ENCODE results near the gene SLC28A1. TPM values are rescaled to one million over a fixed set of nuclear protein-coding genes. Genes with fewer than 3 reads are reported as not detected.

Gene SLC28A1
- total and polyA plus RNA-seq, 9 donors, result 0.02 to 0.92 (median 0.18) TPM; not detected in 3

DNA sequence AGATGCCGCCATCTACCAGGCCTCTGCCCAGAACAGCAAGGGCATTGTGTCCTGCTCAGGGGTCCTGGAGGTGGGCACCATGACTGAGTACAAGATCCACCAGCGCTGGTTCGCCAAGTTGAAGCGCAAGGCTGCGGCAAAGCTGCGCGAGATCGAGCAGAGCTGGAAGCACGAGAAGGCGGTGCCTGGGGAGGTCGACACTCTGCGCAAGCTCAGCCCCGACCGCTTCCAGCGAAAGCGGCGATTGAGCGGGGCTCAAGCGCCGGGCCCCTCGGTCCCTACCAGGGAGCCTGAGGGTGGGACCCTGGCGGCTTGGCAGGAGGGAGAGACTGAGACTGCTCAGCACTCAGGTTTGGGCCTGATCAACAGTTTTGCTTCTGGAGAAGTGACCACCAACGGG, 44.7 kb upstream of the SLC28A1 start:
- intact Hi-C loops (cut with DNase I), result no loop called here
- H3K27me3 ChIP-seq, result no peaks in the 10 kb centered on the region
- H3K4me1 ChIP-seq (ENCODE audit: insufficient read depth), result peaks cover 3% of the 10 kb centered on the region
- no peak overlapping the region for H3K27ac ChIP-seq
- no peak overlapping the region for H3K4me3 ChIP-seq
- peak in 1 of 5 donors; percentile 18 for DNase-seq
- TF ChIP-seq, protein P1, sequence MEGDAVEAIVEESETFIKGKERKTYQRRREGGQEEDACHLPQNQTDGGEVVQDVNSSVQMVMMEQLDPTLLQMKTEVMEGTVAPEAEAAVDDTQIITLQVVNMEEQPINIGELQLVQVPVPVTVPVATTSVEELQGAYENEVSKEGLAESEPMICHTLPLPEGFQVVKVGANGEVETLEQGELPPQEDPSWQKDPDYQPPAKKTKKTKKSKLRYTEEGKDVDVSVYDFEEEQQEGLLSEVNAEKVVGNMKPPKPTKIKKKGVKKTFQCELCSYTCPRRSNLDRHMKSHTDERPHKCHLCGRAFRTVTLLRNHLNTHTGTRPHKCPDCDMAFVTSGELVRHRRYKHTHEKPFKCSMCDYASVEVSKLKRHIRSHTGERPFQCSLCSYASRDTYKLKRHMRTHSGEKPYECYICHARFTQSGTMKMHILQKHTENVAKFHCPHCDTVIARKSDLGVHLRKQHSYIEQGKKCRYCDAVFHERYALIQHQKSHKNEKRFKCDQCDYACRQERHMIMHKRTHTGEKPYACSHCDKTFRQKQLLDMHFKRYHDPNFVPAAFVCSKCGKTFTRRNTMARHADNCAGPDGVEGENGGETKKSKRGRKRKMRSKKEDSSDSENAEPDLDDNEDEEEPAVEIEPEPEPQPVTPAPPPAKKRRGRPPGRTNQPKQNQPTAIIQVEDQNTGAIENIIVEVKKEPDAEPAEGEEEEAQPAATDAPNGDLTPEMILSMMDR (IDR thresholded peaks at IDR 0.05), result no peak
- no peak for TF ChIP-seq POLR2A (IDR thresholded peaks at IDR 0.05)
- no peak for TF ChIP-seq EP300 (IDR thresholded peaks at IDR 0.05)
- WGBS, 3 donors, result 93 to 98% (median 97%) methylated on average over 23 of the region's 23 CpGs
- no peaks in the 10 kb centered on the region for H3K9me3 ChIP-seq
- no peaks in the 10 kb centered on the region for H3K36me3 ChIP-seq

DNA sequence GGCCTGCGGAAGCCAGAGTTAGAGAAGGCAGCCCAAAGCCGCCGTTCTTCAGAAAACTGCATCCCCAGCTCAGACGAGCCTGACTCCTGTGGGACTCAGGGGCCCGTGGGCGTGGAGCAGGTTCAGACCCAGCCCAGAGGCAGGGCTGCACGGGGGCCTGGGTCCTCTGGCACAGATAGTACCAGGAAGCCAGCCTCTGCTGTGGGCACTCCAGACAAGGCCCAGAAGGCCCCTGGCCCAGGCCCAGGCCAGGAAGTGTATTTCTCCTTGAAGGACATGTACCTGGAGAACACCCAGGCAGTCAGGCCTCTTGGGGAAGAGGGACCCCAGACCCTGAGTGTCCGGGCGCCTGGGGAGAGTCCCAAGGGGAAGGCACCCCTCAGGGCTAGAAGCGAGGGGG, 44.2 kb upstream of the SLC28A1 start:
- Histone ChIP-seq H3K4me3 (no peak overlapping the region), H3K4me1 (ENCODE audit: insufficient read depth) (peaks cover 3% of the 10 kb centered on the region), H3K36me3 (no peaks in the 10 kb centered on the region), H3K9me3 (no peaks in the 10 kb centered on the region), H3K27ac (no peak overlapping the region), H3K27me3 (no peaks in the 10 kb centered on the region)
- intact Hi-C loops (cut with DNase I), result no loop called here
- peak in 1 of 5 donors; percentile 15 for DNase-seq
- TF ChIP-seq, protein P1 (IDR thresholded peaks at IDR 0.05), result no peak
- TF ChIP-seq POLR2A (IDR thresholded peaks at IDR 0.05) (no peak), EP300 (IDR thresholded peaks at IDR 0.05) (no peak)
- WGBS, 3 donors, result 85 to 91% (median 89%) methylated on average over 10 of the region's 10 CpGs

DNA sequence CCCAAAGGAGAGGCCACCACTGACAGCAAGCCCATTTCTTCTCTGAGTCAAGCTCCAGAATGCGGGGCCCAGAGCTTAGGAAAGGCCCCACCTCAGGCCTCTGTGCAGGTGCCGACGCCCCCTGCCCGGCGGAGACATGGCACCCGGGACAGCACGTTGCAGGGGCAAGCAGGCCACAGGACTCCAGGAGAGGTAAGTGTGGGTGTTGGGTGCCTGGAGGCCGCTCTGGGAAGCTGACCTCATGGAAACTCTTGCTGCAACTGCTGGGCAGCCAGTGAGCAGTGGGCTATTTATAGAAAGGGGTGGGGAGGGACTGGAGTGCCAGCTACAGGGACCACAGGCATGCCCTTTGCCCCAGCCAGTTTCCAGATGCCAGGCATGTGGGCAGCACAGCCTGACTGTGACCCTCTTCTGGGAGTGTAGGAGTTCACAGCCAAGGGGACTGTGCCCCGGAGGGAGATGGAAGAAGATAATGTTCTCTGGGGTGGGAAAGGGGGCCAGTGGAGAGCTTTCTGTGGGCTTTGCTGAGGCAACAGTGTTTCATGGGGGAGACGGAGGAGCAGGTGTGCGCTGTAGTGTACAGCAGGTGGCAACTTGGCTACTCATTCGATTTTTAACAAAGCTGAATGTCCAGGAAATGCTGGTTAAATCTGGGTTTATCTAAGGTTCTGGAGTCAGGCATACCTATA, 43.6 kb upstream of the SLC28A1 start:
- H3K36me3 ChIP-seq, result no peaks in the 10 kb centered on the region
- WGBS, 3 donors, result 84 to 87% (median 84%) methylated on average over 12 of the region's 12 CpGs
- no peaks in the 10 kb centered on the region for H3K27me3 ChIP-seq
- no peaks in the 10 kb centered on the region for H3K9me3 ChIP-seq
- peak; percentile 39 for TF ChIP-seq EP300 (IDR thresholded peaks at IDR 0.05)
- TF ChIP-seq, protein P1 (IDR thresholded peaks at IDR 0.05), result no peak
- H3K4me1 ChIP-seq (ENCODE audit: insufficient read depth), result peaks cover 3% of the 10 kb centered on the region
- H3K4me3 ChIP-seq, result no peak overlapping the region
- intact Hi-C loops (cut with DNase I), result no loop called here
- no peak overlapping the region for H3K27ac ChIP-seq
- peak in 2 of 5 donors; percentile 20 to 38 for DNase-seq

DNA sequence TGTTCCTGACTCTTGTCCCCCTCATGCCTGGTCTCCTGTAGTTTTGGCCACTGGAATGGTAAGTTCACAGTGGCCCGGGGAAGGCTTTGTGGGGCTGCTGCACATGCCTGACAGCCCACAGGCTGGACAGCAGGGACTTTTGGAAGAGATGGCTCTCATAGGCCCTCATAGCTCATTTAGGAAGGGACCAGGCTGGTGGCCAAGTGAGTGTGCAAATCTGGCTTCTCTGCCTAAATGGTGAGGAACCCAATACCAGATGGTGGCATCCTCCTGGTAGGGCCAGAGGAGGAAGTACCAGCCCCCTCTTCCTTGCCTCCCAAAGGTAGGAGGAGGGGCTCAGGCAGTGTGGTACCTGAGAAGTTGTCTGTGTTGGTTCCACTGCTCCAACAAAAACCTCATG, 41.7 kb upstream of the SLC28A1 start:
- 82 to 93% (median 90%) methylated on average over 1 of the region's 1 CpG for WGBS, 3 donors
- Histone ChIP-seq H3K36me3 (no peaks in the 10 kb centered on the region), H3K27ac (no peak overlapping the region), H3K4me1 (ENCODE audit: insufficient read depth) (peaks cover 3% of the 10 kb centered on the region), H3K27me3 (no peaks in the 10 kb centered on the region), H3K9me3 (no peaks in the 10 kb centered on the region), H3K4me3 (no peak overlapping the region)
- no peak for TF ChIP-seq POLR2A (IDR thresholded peaks at IDR 0.05)
- TF ChIP-seq, protein P1 (IDR thresholded peaks at IDR 0.05), result no peak
- no peak for TF ChIP-seq EP300 (IDR thresholded peaks at IDR 0.05)
- DNase-seq, result no peak
- intact Hi-C loops (cut with DNase I), result no loop called here

Data from ovary (tissue), 9 donors.